Hematopoietic multipotent progenitor cell treated with erythropoietin and hydrocortisone succinate and interleukin-3 and kit ligand, for 4 days (in vitro differentiated cells): Measurements from ENCODE around the gene C9orf153.

Source experiments
- DNase-seq: peaks from one replicate; pipeline ENCODE4 v3.0.0-alpha.2; 2015

C9orf153 gene

DNA sequence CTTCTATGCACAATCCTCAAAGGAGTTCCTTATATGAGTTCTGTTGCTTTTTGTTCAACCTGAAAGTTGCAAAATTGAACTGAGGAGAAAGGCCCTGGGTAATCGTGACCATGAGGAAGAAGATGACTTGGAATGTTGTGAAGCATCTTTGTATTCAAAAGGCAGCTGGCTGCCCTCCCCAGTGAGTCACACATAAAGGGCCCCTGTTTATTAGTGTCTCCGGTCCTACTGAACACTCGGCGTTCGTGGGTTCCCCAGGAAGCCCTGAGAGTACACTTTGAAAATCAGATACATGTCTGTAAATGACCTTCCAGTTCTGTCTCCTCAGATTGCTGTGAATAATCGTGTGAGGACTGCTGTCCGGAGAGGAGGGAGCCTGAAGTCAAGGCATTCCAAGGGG, 73.6 kb downstream of the C9orf153 start:
- no peak for DNase-seq

DNA sequence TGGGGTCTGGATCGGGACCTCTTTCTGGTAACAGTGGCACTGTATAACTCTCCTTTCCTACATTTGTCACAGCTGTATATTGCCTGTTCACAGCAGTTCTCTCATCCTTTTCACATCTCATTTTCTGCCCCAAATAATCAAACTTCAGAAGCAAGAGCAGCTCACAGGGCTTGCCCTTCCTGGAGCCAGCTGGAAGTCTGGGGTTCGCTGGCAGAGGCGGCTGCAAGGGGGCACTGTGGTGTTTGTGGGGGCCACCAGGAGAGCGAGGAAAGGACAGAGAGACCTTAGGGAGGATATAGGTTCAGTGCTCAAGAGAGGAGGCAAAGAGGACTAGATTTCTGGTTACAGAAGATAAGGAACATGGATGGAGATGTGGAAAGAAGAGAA, 75.3 kb downstream of the C9orf153 start:
- DNase-seq = no peak

DNA sequence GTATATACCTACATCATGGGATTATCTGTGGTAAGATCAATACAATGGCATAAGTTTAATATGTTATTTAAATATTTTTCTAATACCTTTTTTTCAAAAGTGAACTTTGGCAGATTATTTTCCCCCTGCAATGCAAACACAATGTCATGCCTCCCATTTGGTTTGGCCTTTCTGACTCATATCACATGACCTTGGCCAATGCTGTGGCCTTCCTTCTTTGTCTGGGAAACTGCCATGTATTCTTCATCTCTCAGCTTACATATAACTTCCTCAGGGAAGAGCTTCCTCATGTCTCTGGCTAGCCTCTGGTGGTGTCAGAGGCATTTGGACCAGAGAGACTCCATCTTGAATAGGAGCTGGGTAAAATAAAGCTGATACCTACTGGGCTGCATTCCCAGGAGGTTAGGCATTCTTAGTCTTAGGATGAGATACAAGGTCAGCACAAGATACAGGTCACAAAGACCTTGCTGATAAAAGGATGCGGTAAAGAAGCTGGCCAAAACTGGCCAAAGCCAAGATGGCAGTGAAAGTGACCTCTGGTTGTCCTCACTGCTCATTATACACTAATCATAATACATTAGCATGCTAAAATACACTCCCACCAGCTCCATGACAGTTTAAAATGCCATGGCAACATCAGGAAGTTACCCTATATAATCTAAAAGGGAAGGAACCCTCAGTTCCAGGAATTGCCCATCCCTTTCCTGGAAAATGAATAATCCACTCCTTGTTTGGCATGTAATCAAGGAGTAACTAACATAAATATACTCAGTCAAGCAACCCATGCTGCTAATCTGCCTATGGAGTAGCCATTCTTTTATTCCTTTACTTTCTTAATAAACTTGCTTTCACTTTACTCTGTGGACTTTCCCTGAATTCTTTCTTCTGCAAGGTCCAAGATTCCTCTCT, 76.0 kb downstream of the C9orf153 start:
- DNase-seq = peak; percentile 26

DNA sequence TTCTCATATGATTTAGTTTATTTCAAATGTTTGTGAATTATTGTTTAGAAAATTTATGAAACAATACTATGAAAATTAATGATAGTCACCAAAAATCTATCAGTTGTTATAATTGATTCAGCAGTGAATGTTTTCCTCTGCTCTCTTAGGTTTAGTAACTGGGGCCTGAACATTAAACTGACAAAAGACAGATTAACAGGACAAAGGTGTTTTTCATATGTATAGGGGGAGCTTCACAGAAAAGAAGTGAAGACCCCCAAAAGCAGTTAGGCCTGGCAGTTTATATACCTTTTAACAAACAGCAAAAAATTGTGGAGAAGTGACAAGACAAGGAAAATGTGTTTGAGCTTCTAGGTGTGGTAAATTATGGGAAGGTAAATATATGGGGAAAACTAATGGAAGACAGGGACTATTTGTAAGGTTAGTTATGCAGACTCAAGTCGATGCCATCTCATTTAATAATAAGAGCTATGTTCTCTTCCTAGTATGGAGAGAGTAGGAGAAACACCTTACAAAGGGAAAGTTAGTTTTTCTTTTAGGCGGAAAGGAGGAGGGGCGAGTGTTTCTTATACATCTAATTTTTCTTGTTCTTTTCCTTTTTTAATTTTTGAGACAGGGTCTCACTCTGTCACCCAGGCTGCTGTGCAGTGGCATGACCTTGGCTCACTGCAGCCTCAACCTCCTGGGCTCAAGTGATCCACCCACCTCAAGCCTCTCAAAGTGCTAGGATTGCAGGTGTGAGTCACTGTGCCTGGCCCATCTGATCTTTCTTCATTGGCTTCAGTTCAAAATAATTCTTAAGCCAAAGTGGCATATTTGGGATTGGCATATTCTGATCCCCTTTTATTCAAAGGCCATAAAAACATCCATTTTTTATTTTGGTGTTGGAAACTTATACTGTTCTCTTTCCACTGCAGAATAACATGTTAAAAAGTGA, 77.8 kb downstream of the C9orf153 start:
- no peak for DNase-seq

DNA sequence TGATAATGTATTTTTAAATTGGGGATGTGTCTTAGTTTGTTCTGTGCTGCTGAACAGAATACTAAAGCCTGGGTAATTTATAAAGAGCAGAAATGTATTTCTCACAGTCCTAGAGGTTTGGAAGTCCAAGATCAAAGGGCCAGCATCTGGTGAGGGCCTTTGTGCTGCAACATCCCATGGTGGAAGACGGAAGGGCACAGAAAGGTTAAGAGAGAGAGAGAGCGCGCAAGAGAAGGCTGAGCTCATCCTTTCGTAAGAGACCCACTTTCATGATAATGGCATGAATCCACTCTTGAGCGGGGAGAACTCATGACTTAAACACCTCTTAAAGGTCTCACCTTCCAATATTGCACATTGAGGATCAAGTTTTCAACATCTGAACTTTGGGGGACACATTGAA, 81.0 kb downstream of the C9orf153 start:
- DNase-seq = no peak

DNA sequence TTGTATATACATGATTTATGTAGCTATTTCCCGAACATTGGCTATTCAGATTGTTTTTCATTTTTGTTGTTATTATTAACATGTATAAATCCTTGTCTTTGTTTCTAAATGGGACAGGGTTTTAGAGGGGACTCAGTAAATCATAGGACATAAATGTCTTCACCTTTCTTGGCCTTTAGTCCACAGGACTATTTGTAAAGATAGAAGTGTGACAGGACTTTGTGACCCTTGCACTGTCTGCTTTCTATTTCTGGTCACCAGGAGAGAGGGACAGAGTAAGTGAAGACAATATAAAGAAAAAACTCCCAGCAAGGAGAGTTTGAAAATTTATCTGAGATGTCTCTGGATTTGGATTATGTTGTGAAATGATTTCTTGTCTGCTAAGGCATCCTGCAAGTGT, 81.5 kb downstream of the C9orf153 start:
- DNase-seq = no peak

- peak; percentile 56 for DNase-seq
Observed at GRCh38 chr9:86176468-86176867, 83.0 kb downstream of the C9orf153 start.

- no peak for DNase-seq
Observed at GRCh38 chr9:86175743-86176456, 83.6 kb downstream of the C9orf153 start.

GRCh38 chr9:86175223-86175622, 84.2 kb downstream of the C9orf153 start:
- DNase-seq = no peak
